ENCODE results near the gene SPATA13.

The SPATA13 gene

DNA sequence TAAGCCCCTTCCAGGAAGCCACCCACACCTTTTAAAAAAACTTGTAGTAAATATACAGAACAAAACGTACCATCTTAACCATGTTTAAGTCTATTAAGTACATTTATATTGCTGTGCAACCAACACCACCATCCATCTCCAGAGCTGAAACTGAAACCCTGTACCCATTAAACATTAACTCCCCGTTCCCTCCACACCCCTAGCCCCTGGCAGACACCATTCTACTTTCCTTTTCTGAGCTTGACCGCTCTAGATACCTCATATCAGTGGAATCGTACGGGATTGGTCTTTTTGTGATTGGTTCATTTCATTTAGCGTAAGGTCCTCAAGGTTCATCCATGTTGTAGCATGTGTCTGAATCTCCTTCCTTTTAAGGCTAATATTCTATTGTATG, 13.0 kb upstream of the SPATA13 start:
- no peak overlapping the region for H3K4me3 ChIP-seq (ENCODE audit: low read depth, low read length)
- TF ChIP-seq, protein P1, sequence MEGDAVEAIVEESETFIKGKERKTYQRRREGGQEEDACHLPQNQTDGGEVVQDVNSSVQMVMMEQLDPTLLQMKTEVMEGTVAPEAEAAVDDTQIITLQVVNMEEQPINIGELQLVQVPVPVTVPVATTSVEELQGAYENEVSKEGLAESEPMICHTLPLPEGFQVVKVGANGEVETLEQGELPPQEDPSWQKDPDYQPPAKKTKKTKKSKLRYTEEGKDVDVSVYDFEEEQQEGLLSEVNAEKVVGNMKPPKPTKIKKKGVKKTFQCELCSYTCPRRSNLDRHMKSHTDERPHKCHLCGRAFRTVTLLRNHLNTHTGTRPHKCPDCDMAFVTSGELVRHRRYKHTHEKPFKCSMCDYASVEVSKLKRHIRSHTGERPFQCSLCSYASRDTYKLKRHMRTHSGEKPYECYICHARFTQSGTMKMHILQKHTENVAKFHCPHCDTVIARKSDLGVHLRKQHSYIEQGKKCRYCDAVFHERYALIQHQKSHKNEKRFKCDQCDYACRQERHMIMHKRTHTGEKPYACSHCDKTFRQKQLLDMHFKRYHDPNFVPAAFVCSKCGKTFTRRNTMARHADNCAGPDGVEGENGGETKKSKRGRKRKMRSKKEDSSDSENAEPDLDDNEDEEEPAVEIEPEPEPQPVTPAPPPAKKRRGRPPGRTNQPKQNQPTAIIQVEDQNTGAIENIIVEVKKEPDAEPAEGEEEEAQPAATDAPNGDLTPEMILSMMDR (IDR thresholded peaks at IDR 0.05; ENCODE audit: control insufficient read depth, extremely low read depth, insufficient read depth) = no peak
- no peak for DNase-seq (ENCODE audit: low read depth)

DNA sequence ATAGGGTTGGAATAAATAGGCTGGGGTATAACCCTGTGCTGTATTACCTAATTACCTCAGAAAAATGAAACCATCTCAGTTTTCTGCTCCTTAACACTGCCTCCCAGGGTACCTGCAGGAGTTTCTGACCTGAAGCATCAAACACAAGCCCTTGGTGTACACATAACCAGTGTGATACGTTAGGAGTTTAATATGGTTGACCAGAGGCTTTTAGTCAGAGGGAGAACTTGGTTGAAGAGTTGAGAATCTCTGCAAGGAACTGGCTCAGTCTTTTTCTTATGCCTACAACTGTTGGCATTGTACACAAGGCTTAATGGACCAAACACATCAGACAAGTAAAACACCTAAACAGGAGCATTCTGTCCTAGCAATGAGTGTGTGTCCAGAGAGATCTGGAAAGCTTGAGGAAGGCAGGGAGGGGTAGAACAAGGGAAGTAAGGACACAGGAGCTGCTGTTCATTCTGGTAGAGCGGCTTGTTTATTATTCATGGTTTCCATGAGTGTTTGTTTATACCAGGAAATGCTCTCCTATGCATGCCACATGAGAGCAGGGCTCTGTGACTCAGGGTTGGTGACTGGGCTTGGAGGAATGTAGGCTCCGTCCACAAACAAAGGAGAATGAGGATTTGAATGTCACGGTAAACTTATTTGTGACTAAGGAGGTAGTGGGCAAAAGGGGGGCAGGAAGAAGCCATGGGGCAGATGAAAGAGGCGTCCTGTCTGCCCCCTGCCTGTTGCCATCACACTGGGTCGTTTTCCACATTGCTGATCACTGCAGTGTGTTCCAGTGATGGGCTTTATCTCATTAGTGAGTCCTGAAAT, 11.9 kb upstream of the SPATA13 start:
- peak; percentile 46 for DNase-seq (ENCODE audit: low read depth)
- H3K4me3 ChIP-seq (ENCODE audit: low read depth, low read length) = no peak overlapping the region
- TF ChIP-seq, protein P1 (IDR thresholded peaks at IDR 0.05; ENCODE audit: control insufficient read depth, extremely low read depth, insufficient read depth) = no peak

- no peak overlapping the region for H3K4me3 ChIP-seq (ENCODE audit: low read depth, low read length)
- no peak for DNase-seq (ENCODE audit: low read depth)
- TF ChIP-seq, protein P1 (IDR thresholded peaks at IDR 0.05; ENCODE audit: control insufficient read depth, extremely low read depth, insufficient read depth) = no peak
These were observed 11.1 kb upstream of the SPATA13 start for GRCh38 chr13:24149246-24150032.

- TF ChIP-seq, protein P1 (IDR thresholded peaks at IDR 0.05; ENCODE audit: control insufficient read depth, extremely low read depth, insufficient read depth) = no peak
- no peak overlapping the region for H3K4me3 ChIP-seq (ENCODE audit: low read depth, low read length)
- no peak for DNase-seq (ENCODE audit: low read depth)
These were observed 9.9 kb upstream of the SPATA13 start for GRCh38 chr13:24150572-24150971.

DNA sequence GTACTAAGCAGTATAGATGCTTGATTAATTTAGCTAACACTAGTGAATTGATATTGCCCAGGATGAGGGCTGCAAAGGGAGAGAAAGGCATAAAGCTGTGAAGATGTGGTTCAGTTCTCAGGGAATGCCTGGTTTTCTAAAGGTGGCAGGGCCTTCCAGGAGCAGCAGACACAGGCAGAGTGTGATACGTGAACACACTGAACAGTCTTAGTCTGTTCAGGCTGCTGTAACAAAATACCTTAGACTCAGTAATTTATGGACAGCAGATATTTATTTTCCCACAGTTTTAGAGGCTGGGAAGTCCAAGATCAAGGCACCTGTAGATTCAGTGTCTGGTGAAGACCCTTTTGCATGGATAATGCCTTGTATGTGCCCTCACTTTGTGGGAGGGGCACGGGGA, 8.7 kb upstream of the SPATA13 start:
- no peak for DNase-seq (ENCODE audit: low read depth)
- no peak overlapping the region for H3K4me3 ChIP-seq (ENCODE audit: low read depth, low read length)
- TF ChIP-seq, protein P1 (IDR thresholded peaks at IDR 0.05; ENCODE audit: control insufficient read depth, extremely low read depth, insufficient read depth) = no peak

- TF ChIP-seq, protein P1 (IDR thresholded peaks at IDR 0.05; ENCODE audit: control insufficient read depth, extremely low read depth, insufficient read depth) = no peak
- DNase-seq (ENCODE audit: low read depth) = no peak
- H3K4me3 ChIP-seq (ENCODE audit: low read depth, low read length) = no peak overlapping the region
These were observed 8.0 kb upstream of the SPATA13 start for GRCh38 chr13:24152292-24153214.
